Immature natural killer cell (primary cell): ENCODE results near the gene LIF. TPM values are rescaled to one million over a fixed set of nuclear protein-coding genes. Genes with fewer than 3 reads are reported as not detected.

Source experiments
- DNase-seq, 3 donors: peaks; one replicate each; pipeline ENCODE4 v3.0.0; 2022; ENCODE audit warnings: mixed read lengths in 1 of 3
- H3K27ac Mint-ChIP-seq, 6 donors: one replicate each; pipeline ENCODE4 v1.8.0; 2020; ENCODE audit warnings: mixed read lengths in 6 of 6, mild to moderate bottlenecking in 5 of 6, inconsistent platforms in 4 of 6, moderate library complexity in 3 of 6
- H3K27me3 Mint-ChIP-seq, 3 donors: one replicate each; pipeline ENCODE4 v1.8.0; 2020 to 2021; ENCODE audit warnings: low read depth in 3 of 3, mild to moderate bottlenecking in 3 of 3, mixed read lengths in 3 of 3, moderate library complexity in 3 of 3, inconsistent platforms in 1 of 3
- H3K36me3 Mint-ChIP-seq, 3 donors: one replicate each; pipeline ENCODE4 v1.8.0; 2020; ENCODE audit warnings: mixed read lengths in 3 of 3, inconsistent platforms in 2 of 3, mild to moderate bottlenecking in 2 of 3
- H3K4me1 Mint-ChIP-seq, 2 donors: one replicate each; pipeline ENCODE4 v1.8.0; 2020; ENCODE audit warnings: inconsistent platforms in 2 of 2, mild to moderate bottlenecking in 2 of 2, mixed read lengths in 2 of 2, moderate library complexity in 1 of 2
- H3K4me3 Mint-ChIP-seq, 5 donors: one replicate each; pipeline ENCODE4 v1.8.0; 2020; ENCODE audit warnings: mild to moderate bottlenecking in 5 of 5, mixed read lengths in 5 of 5, inconsistent platforms in 3 of 5, moderate library complexity in 3 of 5
- H3K9me3 Mint-ChIP-seq, 6 donors: one replicate each; pipeline ENCODE4 v1.8.0; 2020; ENCODE audit warnings: mild to moderate bottlenecking in 6 of 6, mixed read lengths in 6 of 6, inconsistent platforms in 4 of 6, moderate library complexity in 3 of 6
- polyA plus RNA-seq, 3 donors: library from polyadenylated mRNA; unstranded; fragments of 300-500 nt; fragmentation: Illumina TruSeq; gene quantifications; one replicate each; pipeline ENCODE4 v1.2.3, GENCODE V29; 2021

LIF gene
- polyA plus RNA-seq, 3 donors from 2014 or later, result 0.29 to 1.0 TPM; not detected in 1

- Mint-ChIP-seq H3K4me1 (peaks cover 47 to 71% of the 10 kb centered on the region in 2 donors), H3K27me3 (peaks cover 4 to 11% (median 7%) of the 10 kb centered on the region in 3 donors), H3K4me3 (peak overlapping the region; percentile 60 to 76 (median 66)), H3K27ac (peak overlapping the region; percentile 90 to 99 (median 96)), H3K36me3 (no peaks in the 10 kb centered on the region), H3K9me3 (no peaks in the 10 kb centered on the region)
- DNase-seq, result no peak
Observed at GRCh38 chr22:30195245-30196140, 51.1 kb downstream of the LIF start.

GRCh38 chr22:30193031-30193775, 53.4 kb downstream of the LIF start:
- Mint-ChIP-seq H3K27ac (peak overlapping the region; percentile 81 to 96 (median 92)), H3K9me3 (no peaks in the 10 kb centered on the region), H3K4me1 (peaks cover 47 to 68% of the 10 kb centered on the region in 2 donors), H3K4me3 (peak overlapping the region in 4 of 5 donors; percentile 15 to 55 (median 34)), H3K27me3 (peaks cover 7 to 13% (median 9%) of the 10 kb centered on the region in 3 donors), H3K36me3 (no peaks in the 10 kb centered on the region)
- DNase-seq, result peak; percentile 41 to 65 (median 64)

GRCh38 chr22:30192427-30192826, 54.1 kb downstream of the LIF start:
- no peaks in the 10 kb centered on the region for H3K36me3 Mint-ChIP-seq
- H3K4me3 Mint-ChIP-seq, result peak overlapping the region; percentile 1 to 37 (median 12)
- peak overlapping the region; percentile 42 to 96 (median 92) for H3K27ac Mint-ChIP-seq
- DNase-seq, result peak in 1 of 3 donors; percentile 19
- no peaks in the 10 kb centered on the region for H3K9me3 Mint-ChIP-seq
- peaks cover 7 to 13% (median 9%) of the 10 kb centered on the region in 3 donors for H3K27me3 Mint-ChIP-seq
- H3K4me1 Mint-ChIP-seq, result peaks cover 50 to 70% of the 10 kb centered on the region in 2 donors

GRCh38 chr22:30191040-30191701, 55.4 kb downstream of the LIF start:
- H3K36me3 Mint-ChIP-seq, result no peaks in the 10 kb centered on the region
- H3K27me3 Mint-ChIP-seq, result peaks cover 7 to 9% (median 7%) of the 10 kb centered on the region in 3 donors
- DNase-seq, result no peak
- H3K4me3 Mint-ChIP-seq, result no peak overlapping the region
- H3K4me1 Mint-ChIP-seq, result peaks cover 43 to 67% of the 10 kb centered on the region in 2 donors
- peak overlapping the region in 4 of 6 donors; percentile 13 to 77 (median 56) for H3K27ac Mint-ChIP-seq
- H3K9me3 Mint-ChIP-seq, result no peaks in the 10 kb centered on the region

GRCh38 chr22:30190574-30190973, 56.0 kb downstream of the LIF start:
- Mint-ChIP-seq H3K27me3 (peaks cover 7% of the 10 kb centered on the region in 3 donors), H3K36me3 (no peaks in the 10 kb centered on the region), H3K9me3 (no peaks in the 10 kb centered on the region), H3K4me1 (peaks cover 37 to 61% of the 10 kb centered on the region in 2 donors), H3K4me3 (no peak overlapping the region), H3K27ac (peak overlapping the region in 4 of 6 donors; percentile 13 to 77 (median 56))
- no peak for DNase-seq

Other genes with a start within 250 kb of the LIF start
- not detected for gene HORMAD2, start 166.3 kb downstream of the LIF start, polyA plus RNA-seq
- gene OSM, start 20.1 kb upstream of the LIF start, polyA plus RNA-seq, result 10 to 100 TPM in 2 of 3 donors, 1 to 10 TPM in 1; 7.5 to 22.3 (median 16.6) TPM
- 10 to 100 TPM in 2 of 3 donors, 1 to 10 TPM in 1; 9.3 to 16.9 (median 11.8) TPM for gene CASTOR1, start 42.7 kb upstream of the LIF start, polyA plus RNA-seq
- gene TBC1D10A, start 80.2 kb upstream of the LIF start, polyA plus RNA-seq, result 10 to 100 TPM; 46.2 to 59.9 (median 49.2) TPM
- gene SF3A1, start 110.1 kb upstream of the LIF start, polyA plus RNA-seq, result 100 to 1,000 TPM in 1 of 3 donors, 10 to 100 TPM in 2; 35.5 to 133 (median 69.6) TPM
- gene CCDC157, start 110.2 kb upstream of the LIF start, polyA plus RNA-seq, result 1 to 10 TPM; 1.4 to 3.5 (median 1.9) TPM
- 1 to 10 TPM in 1 of 3 donors, under 1 TPM in 2; 0.38 to 1.1 (median 0.56) TPM for gene RNF215, start 140.7 kb upstream of the LIF start, polyA plus RNA-seq
- 1 to 10 TPM in 1 of 3 donors, under 1 TPM in 1, not detected in 1; 0.23 to 1.6 TPM for gene SEC14L2, start 150.3 kb upstream of the LIF start, polyA plus RNA-seq
- 10 to 100 TPM; 18.7 to 41.3 (median 32.0) TPM for gene MTFP1, start 179.0 kb upstream of the LIF start, polyA plus RNA-seq
- gene SEC14L3, start 225.3 kb upstream of the LIF start, polyA plus RNA-seq, result not detected